Osteocyte (in vitro differentiated cells): ENCODE results near the gene PTPN3. TPM values are rescaled to one million over a fixed set of nuclear protein-coding genes. Genes with fewer than 3 reads are reported as not detected.
"Not testable (repeated sequence)": the region's sequence is repeated elsewhere in the genome, so short reads cannot be mapped to it uniquely, and the experiment has no call there.

ENCODE experiments used
- DNase-seq: peaks from one replicate; pipeline ENCODE4 v3.0.0; 2021; ENCODE audit warnings: mixed read lengths; ENCODE audit not compliant: unreplicated experiment; ENCODE audit errors: extremely low spot score
- H3K27ac Mint-ChIP-seq: one replicate; pipeline ENCODE4 v1.8.0; 2021; ENCODE audit warnings: mild to moderate bottlenecking, mixed read lengths; ENCODE audit not compliant: unreplicated experiment
- H3K27me3 Mint-ChIP-seq: one replicate; pipeline ENCODE4 v1.8.0; 2021; ENCODE audit warnings: mixed read lengths; ENCODE audit not compliant: unreplicated experiment
- H3K36me3 Mint-ChIP-seq: one replicate; pipeline ENCODE4 v1.8.0; 2021; ENCODE audit warnings: mixed read lengths; ENCODE audit not compliant: unreplicated experiment
- H3K4me1 Mint-ChIP-seq: one replicate; pipeline ENCODE4 v1.8.0; 2021; ENCODE audit warnings: mixed read lengths; ENCODE audit not compliant: unreplicated experiment
- H3K4me3 Mint-ChIP-seq: one replicate; pipeline ENCODE4 v1.8.0; 2021; ENCODE audit warnings: mild to moderate bottlenecking, moderate library complexity, mixed read lengths; ENCODE audit not compliant: unreplicated experiment
- H3K9me3 Mint-ChIP-seq: one replicate; pipeline ENCODE4 v1.8.0; 2021; ENCODE audit warnings: mixed read lengths; ENCODE audit not compliant: unreplicated experiment
- CTCF ChIP-seq: fragments of 200-600 bp; sonication (generic); IDR thresholded peaks from 2 replicates; pipeline ENCODE4 v1.5.0; 2021; ENCODE audit warnings: antibody characterized with exemption, mild to moderate bottlenecking, moderate library complexity
- total RNA-seq: library from RNA; stranded (reverse); gene quantifications from 2 replicates; pipeline ENCODE4 v1.2.1, GENCODE V29; 2021

PTPN3 gene
- total RNA-seq, 1 donor from 2014 or later, result 4.7 TPM

GRCh38 chr9:109369285-109369684, 128.8 kb downstream of the PTPN3 start:
- no peak for DNase-seq
- no peaks in the 10 kb centered on the region for H3K4me1 Mint-ChIP-seq
- H3K36me3 Mint-ChIP-seq, result no peaks in the 10 kb centered on the region
- no peak for TF ChIP-seq CTCF
- H3K9me3 Mint-ChIP-seq, result peaks cover 7% of the 10 kb centered on the region
- H3K27ac Mint-ChIP-seq, result no peak overlapping the region
- H3K4me3 Mint-ChIP-seq, result no peak overlapping the region
- peaks cover 8% of the 10 kb centered on the region for H3K27me3 Mint-ChIP-seq

- H3K4me3 Mint-ChIP-seq, result no peak overlapping the region
- no peak for TF ChIP-seq CTCF
- no peaks in the 10 kb centered on the region for H3K4me1 Mint-ChIP-seq
- peaks cover 26% of the 10 kb centered on the region for H3K27me3 Mint-ChIP-seq
- DNase-seq, result no peak
- H3K27ac Mint-ChIP-seq, result no peak overlapping the region
- no peaks in the 10 kb centered on the region for H3K36me3 Mint-ChIP-seq
- H3K9me3 Mint-ChIP-seq, result no peaks in the 10 kb centered on the region
These were observed 137.3 kb downstream of the PTPN3 start for GRCh38 chr9:109360771-109361170.

- not testable (repeated sequence) for H3K4me1 Mint-ChIP-seq, H3K27ac Mint-ChIP-seq, DNase-seq, H3K9me3 Mint-ChIP-seq, H3K36me3 Mint-ChIP-seq, H3K4me3 Mint-ChIP-seq
- H3K27me3 Mint-ChIP-seq, result peaks cover 28% of the 10 kb centered on the region
These were observed 139.0 kb downstream of the PTPN3 start for GRCh38 chr9:109358968-109359603.

- DNase-seq, result no peak
- Mint-ChIP-seq H3K27me3 (peaks cover 32% of the 10 kb centered on the region), H3K36me3 (no peaks in the 10 kb centered on the region), H3K27ac (no peak overlapping the region), H3K4me3 (no peak overlapping the region), H3K4me1 (no peaks in the 10 kb centered on the region), H3K9me3 (no peaks in the 10 kb centered on the region)
- TF ChIP-seq CTCF, result no peak
These were observed 142.4 kb downstream of the PTPN3 start for GRCh38 chr9:109355564-109356297.

GRCh38 chr9:109354190-109354589, 143.9 kb downstream of the PTPN3 start:
- H3K27me3 Mint-ChIP-seq, result peaks cover 27% of the 10 kb centered on the region
- no peaks in the 10 kb centered on the region for H3K36me3 Mint-ChIP-seq
- no peak for TF ChIP-seq CTCF
- peaks cover 5% of the 10 kb centered on the region for H3K4me1 Mint-ChIP-seq
- no peak for DNase-seq
- H3K27ac Mint-ChIP-seq, result no peak overlapping the region
- H3K9me3 Mint-ChIP-seq, result no peaks in the 10 kb centered on the region
- no peak overlapping the region for H3K4me3 Mint-ChIP-seq
